T-cell (primary cell): Measurements from ENCODE around the gene KPNB1. TPM values are rescaled to one million over a fixed set of nuclear protein-coding genes. Genes with fewer than 3 reads are reported as not detected.

Source experiments
- ATAC-seq, 4 experiments: fragments of 200-7000 bp in 3 of 4; fragments of 150-1000 bp in 1 of 4; cut with Tn5 transposase; replicated peaks in 1 of 4; 1 replicate in 3 of 4; 2 replicates in 1 of 4; pipeline ENCODE4 v1.10.0; 2021; ENCODE audit warnings: moderate library complexity in 3 of 4, mild to moderate bottlenecking in 2 of 4, moderate number of reproducible peaks in 1 of 4
- CTCF ChIA-PET, 2 donors: fragments of 300-600 bp; sonication (Branson Sonifier 250); formaldehyde crosslinking; loops; one replicate each; lab custom pipeline; 2022; ENCODE audit warnings: antibody characterized with exemption in 2 of 2; lab: Charles Lee
- POLR2A ChIA-PET, 2 donors: fragments of 300-600 bp; sonication (Branson Sonifier 250); formaldehyde crosslinking; loops; one replicate each; lab custom pipeline; 2022; ENCODE audit warnings: antibody characterized with exemption in 2 of 2; lab: Charles Lee
- DNase-seq, 35 experiments: peaks; one replicate each; pipeline versions ENCODE4 v3.0.0 to v3.0.0-alpha.2; 2013 to 2023
- H3K27ac ChIP-seq: one replicate; pipeline ENCODE4 v1.5.1; 2013; ENCODE audit warnings: low read length
- H3K27me3 ChIP-seq, 2 experiments: replicated peaks in 1 of 2; 1 replicate in 1 of 2; 2 replicates in 1 of 2; pipeline versions ENCODE4 v1.6.1 to v1.7.0; 2013; ENCODE audit warnings: low read length in 1 of 2, mixed read lengths in 1 of 2; ENCODE audit not compliant: control insufficient read depth in 2 of 2, insufficient read depth in 2 of 2; ENCODE audit errors: extremely low read depth in 1 of 2
- H3K36me3 ChIP-seq, 2 donors: 1 replicate in 1 of 2; 2 replicates in 1 of 2; pipeline versions ENCODE4 v1.6.1 to v1.7.0; 2013; ENCODE audit warnings: low read length in 1 of 2; ENCODE audit not compliant: control insufficient read depth in 2 of 2, insufficient read depth in 1 of 2; ENCODE audit errors: extremely low read depth in 1 of 2
- H3K4me1 ChIP-seq, 2 experiments: 1 replicate in 1 of 2; 2 replicates in 1 of 2; pipeline versions ENCODE4 v1.6.1 to v1.7.0; 2013; ENCODE audit warnings: low read length in 2 of 2, mixed read lengths in 1 of 2; ENCODE audit not compliant: insufficient read depth in 2 of 2, control insufficient read depth in 1 of 2; ENCODE audit errors: extremely low read depth in 1 of 2
- H3K4me3 ChIP-seq, 2 donors: 1 replicate in 1 of 2; 2 replicates in 1 of 2; pipeline versions ENCODE4 v1.5.1 to v1.7.0; 2013; ENCODE audit warnings: mild to moderate bottlenecking in 2 of 2, low read length in 1 of 2, moderate library complexity in 1 of 2; ENCODE audit not compliant: control insufficient read depth in 1 of 2; ENCODE audit errors: extremely low read depth in 1 of 2
- H3K9me3 ChIP-seq: 2 replicates; pipeline ENCODE4 v1.7.0; 2013
- H3K27ac Mint-ChIP-seq, 2 donors: one replicate each; pipeline ENCODE4 v1.8.0; 2020 to 2021; ENCODE audit warnings: mild to moderate bottlenecking in 2 of 2, mixed read lengths in 2 of 2
- H3K27me3 Mint-ChIP-seq, 2 donors: one replicate each; pipeline ENCODE4 v1.8.0; 2021 to 2022; ENCODE audit warnings: mixed read lengths in 2 of 2
- H3K36me3 Mint-ChIP-seq: one replicate; pipeline ENCODE4 v1.8.0; 2021; ENCODE audit warnings: mixed read lengths
- H3K4me1 Mint-ChIP-seq, 3 donors: one replicate each; pipeline ENCODE4 v1.8.0; 2020 to 2022; ENCODE audit warnings: mixed read lengths in 3 of 3, mild to moderate bottlenecking in 1 of 3
- H3K4me3 Mint-ChIP-seq, 3 donors: one replicate each; pipeline ENCODE4 v1.8.0; 2020 to 2022; ENCODE audit warnings: mild to moderate bottlenecking in 3 of 3, mixed read lengths in 3 of 3, moderate library complexity in 3 of 3
- H3K9me3 Mint-ChIP-seq, 3 donors: one replicate each; pipeline ENCODE4 v1.8.0; 2020 to 2022; ENCODE audit warnings: mixed read lengths in 3 of 3
- WGBS: methylation state at CpG from one replicate; pipeline ENCODE4 v1.1.5; 2013; ENCODE audit warnings: missing lambda C conversion rate; ENCODE audit not compliant: insufficient coverage; 5-methylcytosine and 5-hydroxymethylcytosine counted together
- total RNA-seq, 35 experiments: library from RNA in 6 of 35; stranded (reverse) in 6 of 35; fragments of 120-200 nt in 1 of 35; gene quantifications; one replicate each; pipeline versions ENCODE4 v1.2.1 to v1.2.4 and lab custom pipeline; 2013 to 2026

KPNB1 gene
- total RNA-seq, 5 donors from 2014 or later (not counting 1 experiment from before 2014, with no cell fraction given) = 216 to 262 (median 240) TPM

GRCh38 chr17:47733674-47734410 is 84.1 kb downstream of the KPNB1 start:
- H3K4me1 Mint-ChIP-seq = peaks cover 30 to 64% (median 41%) of the 10 kb centered on the region in 3 donors

DNA sequence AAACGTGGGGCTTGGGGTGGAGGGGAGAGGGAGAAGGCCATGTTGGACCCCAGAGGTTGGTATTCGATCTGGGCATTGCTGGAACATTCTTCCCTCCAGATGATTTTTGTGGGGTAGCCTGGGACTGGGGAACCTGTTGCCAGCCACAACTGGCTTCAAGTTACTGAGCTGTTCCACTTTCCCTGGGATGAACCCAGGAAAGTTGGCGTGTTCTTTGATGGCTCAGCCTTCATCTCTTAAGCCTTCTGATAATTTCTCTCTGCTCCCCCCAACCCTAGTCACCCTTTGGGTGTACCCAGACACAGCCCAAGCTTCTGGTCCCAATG is 85.4 kb downstream of the KPNB1 start:
- CTCF ChIA-PET = interaction anchor here in 1 of 2 donors (0.7 kb wide), 1 partner anchor 83 kb away, joined by 3 read pairs; no protein-coding TSS in a partner anchor
- peak overlapping the region in 1 of 2 donors; percentile 89 for H3K4me3 ChIP-seq
- no peaks in the 10 kb centered on the region for H3K9me3 ChIP-seq
- Mint-ChIP-seq H3K27me3 (peaks cover 4 to 7% of the 10 kb centered on the region in 2 donors), H3K9me3 (no peaks in the 10 kb centered on the region), H3K36me3 (no peaks in the 10 kb centered on the region), H3K4me1 (peaks cover 30 to 60% (median 36%) of the 10 kb centered on the region in 3 donors), H3K27ac (peak overlapping the region; percentile 89 to 98), H3K4me3 (peak overlapping the region; percentile 87 to 99 (median 98))
- ATAC-seq (no peak), DNase-seq (no peak)
- H3K36me3 ChIP-seq = no peaks in the 10 kb centered on the region
- H3K27me3 ChIP-seq = peaks cover 3 to 7% of the 10 kb centered on the region in 2 experiments
- H3K4me1 ChIP-seq = peaks cover 5 to 68% of the 10 kb centered on the region in 2 experiments
- WGBS = 58% methylated on average over 3 of the region's 3 CpGs
- peak overlapping the region; percentile 52 for H3K27ac ChIP-seq
- POLR2A ChIA-PET = interaction anchor here in 1 of 2 donors (0.6 kb wide), 1 partner anchor 14 kb away, joined by 3 read pairs; no protein-coding TSS in a partner anchor

More at GRCh38 chr17:47733674-47734410, 84.1 kb downstream of the KPNB1 start:
- CTCF ChIA-PET = interaction anchor here (0.9 to 1.9 kb wide), 8 partner anchors 9 to 70 kb away, joined by 3 to 19 read pairs (median 5); no protein-coding TSS in a partner anchor
- H3K36me3 ChIP-seq = no peaks in the 10 kb centered on the region
- H3K27ac ChIP-seq = peak overlapping the region; percentile 52
- Mint-ChIP-seq H3K36me3 (no peaks in the 10 kb centered on the region), H3K4me3 (peak overlapping the region; percentile 87 to 99 (median 98)), H3K9me3 (no peaks in the 10 kb centered on the region), H3K27me3 (peaks cover 4 to 7% of the 10 kb centered on the region in 2 donors), H3K27ac (peak overlapping the region; percentile 96 to 98)
- H3K9me3 ChIP-seq = no peaks in the 10 kb centered on the region
- peaks cover 3 to 11% of the 10 kb centered on the region in 2 experiments for H3K27me3 ChIP-seq
- WGBS = 2% methylated on average over 55 of the region's 60 CpGs
- DNase-seq (peak in 4 of 35 experiments; percentile 23 to 35 (median 29)), ATAC-seq (peak in 3 of 4 experiments; percentile 20 to 31 (median 28))
- peak overlapping the region; percentile 76 to 89 for H3K4me3 ChIP-seq
- POLR2A ChIA-PET = interaction anchor here in 1 of 2 donors (1.0 kb wide), 1 partner anchor 84 kb away, joined by 4 read pairs; the partner anchor contains the start of gene KPNB1
- peaks cover 5 to 70% of the 10 kb centered on the region in 2 experiments for H3K4me1 ChIP-seq

Other genes starting within 250 kb of the KPNB1 start
- gene NPEPPS, start 118.8 kb upstream of the KPNB1 start, total RNA-seq = 100 to 1,000 TPM in 1 of 5 donors, 10 to 100 TPM in 4; 92.7 to 106 (median 97.4) TPM
- gene TBKBP1, start 44.2 kb downstream of the KPNB1 start, total RNA-seq = 10 to 100 TPM in 1 of 5 donors, 1 to 10 TPM in 4; 4.5 to 20.5 (median 7.2) TPM
- 10 to 100 TPM in 4 of 5 donors, 1 to 10 TPM in 1; 7.9 to 37.3 (median 20.8) TPM for gene TBX21, start 83.3 kb downstream of the KPNB1 start, total RNA-seq
- 10 to 100 TPM; 40.4 to 57.1 (median 43.9) TPM for gene OSBPL7, start 171.9 kb downstream of the KPNB1 start, total RNA-seq
- gene MRPL10, start 181.6 kb downstream of the KPNB1 start, total RNA-seq = 10 to 100 TPM; 34.1 to 60.1 (median 41.6) TPM
- 1 to 10 TPM in 2 of 5 donors, under 1 TPM in 3; 0.20 to 1.0 (median 0.88) TPM for gene LRRC46, start 181.8 kb downstream of the KPNB1 start, total RNA-seq
- gene SCRN2, start 191.4 kb downstream of the KPNB1 start, total RNA-seq = 10 to 100 TPM; 27.0 to 44.3 (median 40.6) TPM
- under 1 TPM; 0.10 to 0.26 (median 0.13) TPM for gene SP6, start 201.2 kb downstream of the KPNB1 start, total RNA-seq
- gene SP2, start 246.3 kb downstream of the KPNB1 start, total RNA-seq = 10 to 100 TPM; 27.1 to 41.6 (median 32.8) TPM